ENCODE results near the gene DNAH2. TPM values are rescaled to one million over a fixed set of nuclear protein-coding genes. Genes with fewer than 3 reads are reported as not detected.

DNAH2 gene
- total and polyA plus RNA-seq, 2 donors (not counting 1 experiment from before 2014, with no cell fraction given) = 0.08 to 0.17 TPM

- Histone ChIP-seq H2AFZ (ENCODE audit: low read length) (no peak overlapping the region), H3K27ac (ENCODE audit: insufficient read depth, low read length) (no peak overlapping the region), H4K20me1 (ENCODE audit: control insufficient read depth, extremely low read depth, insufficient read depth, low read length) (no peaks in the 10 kb centered on the region), H3K4me1 (ENCODE audit: control insufficient read depth, extremely low read depth, insufficient read depth, low read length) (peaks cover 10% of the 10 kb centered on the region), H3K9ac (ENCODE audit: insufficient read depth, low read length) (no peak overlapping the region), H3K4me3 (replicated peaks in 1 of 4; ENCODE audit: control extremely low read depth in 1 of 4, insufficient read depth in 1 of 4, low read depth in 3 of 4, low read length in 4 of 4) (no peak overlapping the region), H3K36me3 (ENCODE audit: control insufficient read depth, insufficient read depth, low read length) (peaks cover 49% of the 10 kb centered on the region), H3K79me2 (ENCODE audit: control insufficient read depth, insufficient read depth, low read length) (peaks cover 14% of the 10 kb centered on the region), H3K9me3 (ENCODE audit: control insufficient read depth, insufficient read depth, low read depth, low read length) (no peaks in the 10 kb centered on the region), H3K4me2 (ENCODE audit: extremely low read depth, insufficient read depth, low read length) (no peak overlapping the region), H3K27me3 (ENCODE audit: control insufficient read depth, insufficient read depth, low read length) (no peaks in the 10 kb centered on the region)
- TF ChIP-seq EZH2 (IDR thresholded peaks at IDR 0.05; ENCODE audit: low read length, missing control alignments) = no peak
- DNase-seq (ENCODE audit: low read depth in 2 of 2) = no peak
Observed at GRCh38 chr17:7849751-7850504, 132.4 kb downstream of the DNAH2 start.

- H3K9me3 ChIP-seq (ENCODE audit: control insufficient read depth, insufficient read depth, low read depth, low read length) = no peaks in the 10 kb centered on the region
- no peak for DNase-seq (ENCODE audit: low read depth in 2 of 2)
- no peak overlapping the region for H2AFZ ChIP-seq (ENCODE audit: low read length)
- H3K4me1 ChIP-seq (ENCODE audit: control insufficient read depth, extremely low read depth, insufficient read depth, low read length) = peaks cover 11% of the 10 kb centered on the region
- no peak overlapping the region for H3K4me2 ChIP-seq (ENCODE audit: extremely low read depth, insufficient read depth, low read length)
- TF ChIP-seq CTCF (conservative IDR thresholded peaks at IDR 0.05 in 1 of 2, IDR thresholded peaks at IDR 0.05 in 1 of 2; ENCODE audit: low read depth in 1 of 2, low read length in 2 of 2) = no peak
- TF ChIP-seq EZH2 (IDR thresholded peaks at IDR 0.05; ENCODE audit: low read length, missing control alignments) = no peak
- no peaks in the 10 kb centered on the region for H4K20me1 ChIP-seq (ENCODE audit: control insufficient read depth, extremely low read depth, insufficient read depth, low read length)
- no peak overlapping the region for H3K4me3 ChIP-seq (replicated peaks in 1 of 4; ENCODE audit: control extremely low read depth in 1 of 4, insufficient read depth in 1 of 4, low read depth in 3 of 4, low read length in 4 of 4)
- H3K79me2 ChIP-seq (ENCODE audit: control insufficient read depth, insufficient read depth, low read length) = peaks cover 11% of the 10 kb centered on the region
- no peak overlapping the region for H3K9ac ChIP-seq (ENCODE audit: insufficient read depth, low read length)
- no peak overlapping the region for H3K27ac ChIP-seq (ENCODE audit: insufficient read depth, low read length)
- H3K36me3 ChIP-seq (ENCODE audit: control insufficient read depth, insufficient read depth, low read length) = peaks cover 50% of the 10 kb centered on the region
- H3K27me3 ChIP-seq (ENCODE audit: control insufficient read depth, insufficient read depth, low read length) = no peaks in the 10 kb centered on the region
Observed at GRCh38 chr17:7850701-7851437, 133.3 kb downstream of the DNAH2 start.

- Histone ChIP-seq H3K27ac (ENCODE audit: insufficient read depth, low read length) (no peak overlapping the region), H4K20me1 (ENCODE audit: control insufficient read depth, extremely low read depth, insufficient read depth, low read length) (no peaks in the 10 kb centered on the region), H3K79me2 (ENCODE audit: control insufficient read depth, insufficient read depth, low read length) (peaks cover 5% of the 10 kb centered on the region), H3K4me3 (replicated peaks in 1 of 4; ENCODE audit: control extremely low read depth in 1 of 4, insufficient read depth in 1 of 4, low read depth in 3 of 4, low read length in 4 of 4) (no peak overlapping the region), H3K4me1 (ENCODE audit: control insufficient read depth, extremely low read depth, insufficient read depth, low read length) (peaks cover 13% of the 10 kb centered on the region), H3K27me3 (ENCODE audit: control insufficient read depth, insufficient read depth, low read length) (no peaks in the 10 kb centered on the region), H3K4me2 (ENCODE audit: extremely low read depth, insufficient read depth, low read length) (no peak overlapping the region), H3K36me3 (ENCODE audit: control insufficient read depth, insufficient read depth, low read length) (peaks cover 48% of the 10 kb centered on the region), H3K9ac (ENCODE audit: insufficient read depth, low read length) (no peak overlapping the region), H2AFZ (ENCODE audit: low read length) (no peak overlapping the region), H3K9me3 (ENCODE audit: control insufficient read depth, insufficient read depth, low read depth, low read length) (no peaks in the 10 kb centered on the region)
- TF ChIP-seq EZH2 (IDR thresholded peaks at IDR 0.05; ENCODE audit: low read length, missing control alignments) (no peak), CTCF (conservative IDR thresholded peaks at IDR 0.05 in 1 of 2, IDR thresholded peaks at IDR 0.05 in 1 of 2; ENCODE audit: low read depth in 1 of 2, low read length in 2 of 2) (peak; percentile 81 to 86)
- peak; percentile 71 to 85 for DNase-seq (ENCODE audit: low read depth in 2 of 2)
Observed at GRCh38 chr17:7851438-7852261, 134.1 kb downstream of the DNAH2 start.

All from fibroblast of lung (primary cell).